Fibroblast of villous mesenchyme (primary cell): Measurements from ENCODE around the gene HS3ST5. TPM values are rescaled to one million over a fixed set of nuclear protein-coding genes. Genes with fewer than 3 reads are reported as not detected.

Source experiments
- DNase-seq: peaks from one replicate; pipeline ENCODE4 v3.0.0-alpha.2; 2010; ENCODE audit warnings: low read depth
- H3K4me3 ChIP-seq: 2 replicates; pipeline ENCODE4 v1.5.1; 2011; ENCODE audit warnings: low read depth, mild to moderate bottlenecking, low read length
- small RNA-seq: library from RNA; depleted of rRNA; stranded (forward); fragments of <200 nt; gene quantifications from one replicate; pipeline ENCODE3, GENCODE V24; 2012
- total RNA-seq: library from RNA; depleted of rRNA; stranded (reverse); fragments of >200 nt; gene quantifications from 2 replicates; pipeline ENCODE4 v1.2.3, GENCODE V29; 2012
- TF ChIP-seq, protein P1 (sequence below): IDR thresholded peaks from 2 replicates; pipeline ENCODE4 v1.5.1; 2012; ENCODE audit warnings: low read depth, mild to moderate bottlenecking, low read length; ENCODE audit not compliant: insufficient read depth

HS3ST5 gene
- total RNA-seq, 1 donor = under 0.01 TPM

GRCh38 chr6:114010540-114010939 lies 332.3 kb downstream of the HS3ST5 start:
- TF ChIP-seq, protein P1, sequence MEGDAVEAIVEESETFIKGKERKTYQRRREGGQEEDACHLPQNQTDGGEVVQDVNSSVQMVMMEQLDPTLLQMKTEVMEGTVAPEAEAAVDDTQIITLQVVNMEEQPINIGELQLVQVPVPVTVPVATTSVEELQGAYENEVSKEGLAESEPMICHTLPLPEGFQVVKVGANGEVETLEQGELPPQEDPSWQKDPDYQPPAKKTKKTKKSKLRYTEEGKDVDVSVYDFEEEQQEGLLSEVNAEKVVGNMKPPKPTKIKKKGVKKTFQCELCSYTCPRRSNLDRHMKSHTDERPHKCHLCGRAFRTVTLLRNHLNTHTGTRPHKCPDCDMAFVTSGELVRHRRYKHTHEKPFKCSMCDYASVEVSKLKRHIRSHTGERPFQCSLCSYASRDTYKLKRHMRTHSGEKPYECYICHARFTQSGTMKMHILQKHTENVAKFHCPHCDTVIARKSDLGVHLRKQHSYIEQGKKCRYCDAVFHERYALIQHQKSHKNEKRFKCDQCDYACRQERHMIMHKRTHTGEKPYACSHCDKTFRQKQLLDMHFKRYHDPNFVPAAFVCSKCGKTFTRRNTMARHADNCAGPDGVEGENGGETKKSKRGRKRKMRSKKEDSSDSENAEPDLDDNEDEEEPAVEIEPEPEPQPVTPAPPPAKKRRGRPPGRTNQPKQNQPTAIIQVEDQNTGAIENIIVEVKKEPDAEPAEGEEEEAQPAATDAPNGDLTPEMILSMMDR = no peak
- H3K4me3 ChIP-seq = no peak overlapping the region
- DNase-seq = no peak

DNA sequence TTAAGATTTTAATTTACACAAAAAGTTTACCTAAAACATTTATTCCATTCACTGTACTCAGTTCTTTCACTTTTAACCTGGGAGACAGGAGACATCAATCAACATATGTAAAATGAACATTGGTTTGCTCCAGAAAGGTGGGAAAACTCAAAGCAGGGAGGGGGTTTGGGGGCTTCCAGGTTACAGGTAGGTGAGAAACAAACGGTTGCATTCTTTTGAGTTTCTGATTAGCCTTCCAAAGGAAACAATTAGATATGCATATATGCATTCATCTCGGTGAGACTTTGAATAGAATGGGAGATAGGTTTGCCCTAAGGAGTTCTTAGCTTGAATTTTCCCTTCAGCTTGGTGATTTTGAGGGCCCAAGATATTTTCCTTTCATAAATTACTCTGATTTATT lies 333.6 kb downstream of the HS3ST5 start:
- TF ChIP-seq, protein P1 = no peak
- no peak for DNase-seq

GRCh38 chr6:114008331-114008730 lies 334.5 kb downstream of the HS3ST5 start:
- DNase-seq = no peak
- TF ChIP-seq, protein P1 = no peak
- peak overlapping the region; percentile 25 for H3K4me3 ChIP-seq

More for the DNA sequence above, 333.6 kb downstream of the HS3ST5 start:
- no peak overlapping the region for H3K4me3 ChIP-seq

DNA sequence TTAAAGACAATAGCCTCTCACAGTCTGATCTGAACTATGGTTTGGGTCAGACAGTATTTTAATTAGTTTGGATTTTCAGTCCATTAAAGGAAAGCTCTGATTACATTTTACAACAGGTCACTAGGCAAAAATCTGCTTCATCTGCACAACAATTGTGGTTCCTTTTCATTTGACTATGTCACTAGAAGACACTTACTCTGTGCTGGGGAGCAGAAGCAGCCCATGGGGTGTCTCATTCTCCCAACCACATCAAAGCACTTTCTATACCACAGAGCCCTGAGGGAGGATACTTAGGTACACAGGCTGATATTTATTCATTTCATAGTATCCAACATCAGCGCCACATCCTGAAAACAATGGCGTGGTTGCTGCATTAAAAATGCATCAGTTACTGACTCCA lies 335.3 kb downstream of the HS3ST5 start:
- no peak for DNase-seq
- TF ChIP-seq, protein P1 = no peak
- H3K4me3 ChIP-seq = no peak overlapping the region

Small RNA genes within 50 kb of the gene (small RNA-seq; reads per million reads assigned to genes)
- gene RNA5SP213 = not detected
